PC-3 (cell line): ENCODE results near the gene EFCAB12.

ENCODE experiments used
- CTCF ChIP-seq: fragments of 300-600 bp; sonication (generic); conservative IDR thresholded peaks from 2 replicates; pipeline ENCODE4 v1.5.1; 2017; ENCODE audit warnings: antibody characterized with exemption, low read depth, mild to moderate bottlenecking, low read length
- EZH2 ChIP-seq: fragments of 300-600 bp; sonication (generic); IDR thresholded peaks from one replicate; pipeline ENCODE4 v1.6.1; 2017; ENCODE audit warnings: antibody characterized with exemption, mild to moderate bottlenecking, low read length; ENCODE audit not compliant: unreplicated experiment

- TF ChIP-seq CTCF (no peak), EZH2 (no peak)
Observed at GRCh38 chr3:129404610-129405009, 23.8 kb downstream of the EFCAB12 start.
